ENCODE results near the gene JAML.

The JAML gene, protein sequence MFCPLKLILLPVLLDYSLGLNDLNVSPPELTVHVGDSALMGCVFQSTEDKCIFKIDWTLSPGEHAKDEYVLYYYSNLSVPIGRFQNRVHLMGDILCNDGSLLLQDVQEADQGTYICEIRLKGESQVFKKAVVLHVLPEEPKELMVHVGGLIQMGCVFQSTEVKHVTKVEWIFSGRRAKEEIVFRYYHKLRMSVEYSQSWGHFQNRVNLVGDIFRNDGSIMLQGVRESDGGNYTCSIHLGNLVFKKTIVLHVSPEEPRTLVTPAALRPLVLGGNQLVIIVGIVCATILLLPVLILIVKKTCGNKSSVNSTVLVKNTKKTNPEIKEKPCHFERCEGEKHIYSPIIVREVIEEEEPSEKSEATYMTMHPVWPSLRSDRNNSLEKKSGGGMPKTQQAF

DNA sequence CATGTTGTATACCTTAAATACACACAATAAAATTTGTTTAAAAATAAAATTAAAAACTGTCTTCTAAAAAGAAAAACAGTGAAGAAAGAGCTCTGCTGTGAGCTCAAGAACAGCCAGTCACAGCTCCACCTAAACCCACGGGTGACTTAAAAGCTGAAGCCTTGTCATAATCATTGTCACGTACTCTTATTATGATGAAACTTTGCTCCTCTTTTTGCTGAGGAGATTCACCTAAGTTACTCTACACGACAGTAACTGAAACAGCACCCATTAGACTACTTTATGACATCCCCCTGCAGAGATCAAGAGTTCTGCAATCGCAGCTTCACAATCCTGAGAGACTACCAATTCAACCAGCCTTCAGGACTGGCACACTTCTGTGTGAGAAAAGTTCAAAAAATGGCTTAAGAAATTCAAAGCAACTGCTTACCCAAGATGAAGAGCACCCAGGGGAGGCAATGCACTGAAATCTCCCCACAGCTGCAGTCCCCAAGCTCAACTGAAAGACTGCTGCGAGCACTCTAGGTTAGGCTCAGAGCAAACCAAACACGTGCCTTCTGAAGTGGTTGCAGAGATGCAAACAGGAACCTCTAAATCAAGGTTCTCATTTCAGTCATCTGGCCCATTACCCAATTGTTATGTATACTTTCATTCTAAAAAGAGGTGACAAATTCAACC is at the start of gene JAML:
TSS of gene JAML (minus strand) at position 501 of the 678 bp plus-strand sequence. CDS start 10,145 bp downstream, outside the sequence.
- no peak for DNase-seq (ENCODE audit: low read depth)

DNA sequence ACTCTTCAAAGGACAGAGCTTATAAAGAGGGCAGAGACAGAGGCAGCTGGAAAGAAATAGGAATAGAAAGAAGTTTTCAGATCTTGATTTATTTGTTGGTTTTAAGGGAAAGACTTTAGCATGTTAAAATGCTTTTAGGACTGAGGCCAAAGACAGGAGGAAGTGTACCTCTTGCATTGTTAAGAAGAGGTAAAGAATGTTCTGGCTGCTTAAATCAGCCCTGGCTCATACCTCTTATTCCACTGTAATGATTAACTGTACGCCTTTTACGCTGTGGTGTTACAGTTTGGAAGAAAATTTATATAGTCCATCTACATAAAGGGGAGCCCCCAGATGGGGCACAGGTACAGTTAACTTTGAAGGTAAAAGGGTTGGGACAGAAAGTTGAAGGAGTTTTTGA is 49.4 kb upstream of the JAML start:
- no peak for DNase-seq (ENCODE audit: low read depth)

DNA sequence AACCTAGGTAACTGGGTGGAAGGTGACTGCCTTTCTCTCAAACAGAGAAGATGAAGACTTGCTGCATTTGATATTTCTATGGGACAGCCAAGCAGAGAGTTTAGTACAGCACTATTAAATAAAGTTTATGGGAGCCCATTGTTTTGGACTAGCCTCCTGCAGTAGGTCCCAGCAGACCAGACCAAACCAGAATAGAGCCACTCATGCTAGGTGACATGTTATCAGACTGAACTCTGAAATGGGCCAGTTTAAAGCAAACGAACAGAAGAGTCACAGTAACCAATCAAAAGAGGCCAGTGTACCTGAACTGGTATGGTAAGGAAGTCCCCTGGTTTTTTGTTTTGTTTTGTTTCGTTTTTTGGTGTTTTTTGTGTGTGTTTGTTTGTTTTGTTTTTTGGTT is 47.2 kb upstream of the JAML start:
- DNase-seq (ENCODE audit: low read depth) = no peak

DNA sequence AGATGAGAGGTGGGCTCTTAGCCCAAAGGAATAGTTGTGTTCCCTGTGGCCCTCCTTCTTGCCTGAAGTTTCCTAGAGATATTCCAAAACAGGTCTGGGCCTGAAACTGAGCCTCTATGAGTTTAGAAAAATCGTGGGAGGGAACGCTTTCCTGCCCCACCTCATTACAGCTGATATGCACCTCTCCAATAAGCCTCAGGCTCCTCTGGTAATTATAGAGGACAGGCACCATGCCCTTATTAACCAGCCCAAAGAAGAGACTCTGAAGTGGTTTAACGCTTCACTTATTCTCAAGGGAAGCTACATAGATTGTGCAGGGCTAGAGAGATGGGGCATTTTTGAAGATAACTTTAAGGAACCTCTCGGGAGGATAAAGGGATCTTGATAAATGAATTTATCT is 42.7 kb upstream of the JAML start:
- no peak for DNase-seq (ENCODE audit: low read depth)

DNA sequence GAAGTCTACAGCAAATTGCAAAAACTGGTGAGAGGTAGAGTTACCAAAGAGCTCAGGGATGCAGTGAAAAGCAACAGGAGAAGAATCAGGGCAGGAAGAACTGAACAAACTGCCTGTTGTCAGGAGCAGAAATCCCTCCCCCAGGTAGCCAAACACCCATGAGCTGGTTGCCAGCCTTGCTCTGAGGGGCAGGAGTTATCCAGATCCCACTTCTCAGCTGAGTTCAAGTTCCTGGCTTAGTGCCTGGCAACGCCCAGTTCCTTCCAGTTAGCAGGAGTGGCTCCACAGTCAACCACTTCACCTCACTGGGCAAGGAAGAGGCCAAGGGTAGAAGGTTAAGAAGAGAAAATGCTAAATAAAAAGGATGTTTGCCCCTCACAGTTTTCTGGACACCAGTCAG is 41.1 kb upstream of the JAML start:
- DNase-seq (ENCODE audit: low read depth) = no peak

DNA sequence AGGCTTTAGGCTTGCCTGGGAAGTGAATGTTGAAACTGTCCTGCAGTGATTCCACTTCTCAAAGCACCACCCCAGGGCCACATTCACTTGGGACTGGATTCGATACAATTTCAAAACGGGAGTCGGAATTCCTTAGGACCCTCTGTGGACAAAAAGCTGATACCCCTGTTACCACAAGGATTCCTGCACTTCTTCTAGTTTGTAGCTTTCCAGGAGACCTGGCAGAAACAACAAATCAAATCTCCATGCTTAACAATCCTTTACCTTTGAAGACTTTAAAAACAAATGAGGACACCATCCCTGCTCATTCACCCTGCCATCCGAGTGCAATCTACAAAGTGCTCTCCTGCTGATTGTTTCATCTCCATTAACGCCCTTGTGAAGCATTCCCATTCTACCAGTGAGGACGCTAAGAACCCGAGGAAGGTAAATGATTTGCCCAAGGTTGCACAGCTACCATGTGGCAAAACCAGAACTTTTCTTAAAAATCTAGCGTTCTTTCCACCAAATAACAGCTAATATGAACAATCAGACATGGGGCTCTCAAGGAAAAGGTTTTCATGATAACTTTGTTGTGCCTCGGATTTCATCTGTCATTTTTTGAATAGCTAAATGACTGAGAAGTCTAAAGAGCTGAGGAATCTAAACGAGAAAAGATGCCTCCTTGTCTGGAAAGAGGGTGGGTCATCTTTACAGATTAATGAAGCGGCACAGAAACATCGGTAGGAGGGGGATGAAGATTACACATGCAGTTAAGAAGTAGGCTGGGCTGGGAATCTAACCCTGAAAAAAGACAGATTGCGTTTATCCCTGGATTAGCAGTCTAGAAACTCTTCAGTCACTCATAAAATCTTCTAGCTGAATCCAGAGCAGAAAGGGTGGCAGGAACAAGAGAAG is 40.0 kb upstream of the JAML start:
- DNase-seq (ENCODE audit: low read depth) = no peak

DNA sequence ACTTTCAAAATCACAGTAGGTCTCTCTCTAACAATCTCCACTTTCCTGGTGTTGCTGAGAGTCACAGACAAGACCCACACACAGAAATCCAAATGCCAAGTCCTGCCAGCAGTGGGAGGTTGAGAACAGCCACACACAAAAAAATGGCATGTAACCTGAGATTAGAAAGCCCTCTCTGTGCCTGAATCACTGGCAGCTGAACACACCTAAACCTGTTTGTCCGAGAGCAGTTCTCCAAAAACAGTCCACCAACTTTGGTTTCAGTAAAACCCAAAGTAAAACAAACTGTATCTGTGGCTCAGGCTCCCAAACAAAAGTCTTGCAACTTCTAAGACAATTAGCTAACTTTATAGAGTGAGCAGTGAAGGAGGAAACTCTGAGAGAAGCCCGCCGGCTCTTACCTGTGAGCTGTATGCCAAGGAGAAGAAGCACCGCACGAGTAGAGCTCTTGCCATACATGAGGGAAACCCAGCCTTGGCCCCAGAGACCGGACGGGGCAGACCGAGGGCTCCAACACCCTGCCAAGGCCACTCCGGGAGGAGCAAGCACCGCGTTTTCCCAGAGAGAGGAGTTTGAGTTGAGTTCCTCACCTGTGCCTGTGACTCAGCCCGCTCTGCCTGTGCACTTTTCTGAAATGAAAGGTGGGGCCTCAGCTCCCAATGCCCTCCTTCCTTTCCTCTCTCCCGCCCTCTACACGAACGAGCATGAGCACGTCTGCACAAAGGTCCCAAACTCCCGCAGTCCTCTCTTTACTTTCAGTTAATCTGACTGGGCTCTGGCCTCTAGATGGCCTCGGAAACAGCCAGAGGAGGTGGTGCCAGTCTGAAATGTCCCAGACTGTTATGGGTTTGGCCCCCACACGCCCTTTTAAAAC is 39.1 kb upstream of the JAML start, which contains the start of gene MPZL2:
TSS of gene MPZL2 (minus strand) at position 603 of the 874 bp plus-strand sequence. CDS start at position 459, 144 bp downstream.
- no peak for DNase-seq (ENCODE audit: low read depth)

DNA sequence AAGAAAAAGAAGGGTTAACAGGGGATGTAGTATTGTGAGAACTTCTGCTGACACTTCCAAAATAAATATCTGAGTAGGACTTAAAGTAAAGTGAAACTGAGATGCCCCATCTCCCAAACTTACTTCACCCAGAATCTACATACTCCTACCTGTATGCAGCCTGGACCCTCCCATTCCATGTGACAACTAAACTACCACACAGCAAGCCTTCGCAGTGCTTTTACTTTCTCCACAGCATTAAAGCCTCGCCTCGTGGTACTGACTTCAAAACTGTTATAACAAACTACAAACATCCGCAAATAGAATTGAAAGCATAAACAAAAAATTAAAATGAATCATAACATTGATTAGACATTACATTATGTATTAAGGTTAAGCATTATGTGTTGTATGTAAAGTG is 38.3 kb upstream of the JAML start:
- no peak for DNase-seq (ENCODE audit: low read depth)

DNA sequence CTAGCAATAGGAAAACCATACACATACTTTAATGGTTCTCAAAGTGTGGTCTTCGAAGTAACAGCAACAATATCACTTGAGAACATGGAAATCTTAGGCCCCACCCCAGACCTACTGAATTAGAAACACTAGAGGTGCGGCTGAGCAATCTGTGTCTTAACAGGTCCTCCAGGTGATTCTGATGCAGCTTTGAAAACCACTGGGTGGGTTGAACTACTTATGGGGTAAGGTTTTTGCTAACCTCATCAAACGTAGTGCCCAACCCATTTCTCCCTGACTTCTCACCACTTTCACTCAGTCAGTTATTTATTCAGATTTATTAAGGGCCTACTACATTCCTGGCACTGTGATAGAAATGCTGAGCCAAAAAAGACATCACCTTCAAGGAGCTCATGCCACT is 35.5 kb upstream of the JAML start:
- no peak for DNase-seq (ENCODE audit: low read depth)

DNA sequence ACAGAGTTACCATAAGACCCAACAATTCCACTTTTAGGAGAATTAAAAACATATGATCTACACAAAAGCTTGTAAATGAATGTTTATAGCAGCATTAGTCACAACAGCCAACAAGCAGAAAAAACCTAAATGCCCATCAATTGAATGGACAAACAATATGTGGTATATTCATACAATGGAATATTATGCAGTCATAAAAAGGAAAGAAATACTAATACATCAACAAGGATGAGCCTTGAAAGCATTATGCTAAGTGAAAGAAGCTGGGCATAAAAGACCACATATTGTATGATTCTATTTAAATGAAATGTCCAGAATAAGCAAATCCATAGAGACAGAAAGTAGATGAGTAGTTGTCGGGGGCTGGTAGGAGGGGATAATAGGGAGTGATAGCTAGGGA is 34.3 kb upstream of the JAML start:
- DNase-seq (ENCODE audit: low read depth) = no peak

DNA sequence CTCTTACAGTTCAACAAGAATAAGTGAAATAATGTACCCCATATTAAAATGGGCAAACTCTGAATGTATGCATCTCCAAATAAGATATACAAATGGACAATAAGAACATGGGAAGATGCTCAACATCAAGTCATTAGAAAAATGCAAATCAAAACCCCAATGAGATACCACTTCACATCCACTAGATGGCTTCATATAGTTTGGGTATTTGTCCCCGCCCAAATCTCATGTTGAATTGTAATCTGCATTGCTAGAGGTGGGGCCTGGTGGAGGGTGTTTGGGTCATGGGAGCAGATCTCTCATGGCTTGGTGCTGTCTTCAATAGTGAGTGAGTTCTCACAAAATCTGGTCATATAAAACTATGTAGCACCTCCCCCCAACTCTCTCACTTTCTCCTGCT is 33.6 kb upstream of the JAML start:
- no peak for DNase-seq (ENCODE audit: low read depth)

DNA sequence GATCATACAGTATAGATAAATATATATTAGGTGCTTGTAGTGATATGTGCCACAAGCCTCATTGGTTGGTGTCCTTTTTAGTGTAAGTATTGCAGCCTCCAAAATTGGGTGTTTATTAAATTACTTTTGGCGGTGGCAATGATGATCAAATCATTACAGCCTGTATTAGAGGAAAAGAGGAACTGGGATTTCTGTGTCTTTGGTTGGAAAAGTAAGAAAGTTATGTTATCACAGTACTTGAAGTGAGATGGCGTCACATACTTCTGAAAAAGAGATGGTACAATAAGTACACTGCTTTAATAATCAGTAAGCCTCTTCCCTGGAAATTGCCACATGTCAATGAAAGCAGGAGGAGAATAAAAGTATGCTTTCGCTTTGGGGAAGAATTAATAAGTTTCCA is 27.9 kb upstream of the JAML start:
- no peak for DNase-seq (ENCODE audit: low read depth)

DNA sequence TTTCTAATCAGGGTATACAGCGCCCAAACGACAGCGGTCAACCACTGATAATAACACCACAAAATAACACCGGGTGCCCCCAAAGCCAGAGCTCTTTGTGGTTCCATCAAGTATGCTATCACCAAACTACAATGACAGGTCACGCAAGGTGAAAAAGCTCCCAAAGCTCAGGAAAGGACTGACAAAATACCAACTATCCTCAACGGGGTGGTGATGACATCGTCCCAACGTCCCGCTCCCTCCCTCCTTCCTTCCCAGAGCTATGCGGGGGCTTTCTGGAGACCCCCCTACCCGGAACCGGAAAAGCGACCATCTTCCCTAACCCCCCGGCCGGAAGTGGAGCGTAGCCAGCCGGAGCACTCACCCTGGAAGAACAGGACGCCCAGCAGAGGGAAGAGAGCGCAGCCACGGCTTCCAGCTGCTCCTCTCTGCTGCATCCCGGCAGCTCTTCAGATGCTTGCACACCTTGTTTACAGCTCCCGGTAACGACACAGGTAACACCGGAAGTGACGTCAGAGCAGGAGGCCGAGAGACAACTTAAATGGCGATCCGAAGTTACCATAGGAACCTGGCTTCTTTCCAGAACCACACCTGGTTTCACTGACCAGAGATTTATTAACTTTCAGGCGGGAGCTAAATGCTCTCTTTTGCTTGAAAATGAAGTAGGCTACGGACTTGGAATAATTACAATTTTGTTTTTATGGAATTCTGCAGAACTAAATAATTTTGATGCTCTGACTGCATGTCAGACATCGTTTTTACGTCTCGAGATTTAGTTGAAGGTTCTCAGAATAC is 27.2 kb upstream of the JAML start, which contains the start of gene MPZL3:
TSS of gene MPZL3 (minus strand) at position 508 of the 795 bp plus-strand sequence. CDS start at position 437, 71 bp downstream.
- no peak for DNase-seq (ENCODE audit: low read depth)

DNA sequence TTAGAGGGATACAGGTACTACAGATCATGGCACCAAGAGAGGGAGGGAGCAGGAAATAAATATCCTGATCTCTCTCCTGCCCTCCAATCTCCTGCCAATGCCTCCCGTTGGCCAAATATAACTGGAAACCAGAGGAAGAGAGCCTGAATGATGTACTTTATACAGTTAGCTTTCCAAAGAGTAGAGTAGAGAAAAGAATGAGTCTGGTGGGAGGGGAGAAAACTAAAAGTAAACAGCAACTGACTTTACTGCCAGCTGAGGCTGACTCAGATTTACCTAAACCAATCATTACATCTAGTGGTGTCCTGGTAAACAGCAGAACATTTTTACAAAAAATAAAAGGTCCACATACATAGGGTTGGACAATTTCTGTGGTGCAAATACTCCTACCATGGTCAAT is 22.2 kb upstream of the JAML start:
- no peak for DNase-seq (ENCODE audit: low read depth)

DNA sequence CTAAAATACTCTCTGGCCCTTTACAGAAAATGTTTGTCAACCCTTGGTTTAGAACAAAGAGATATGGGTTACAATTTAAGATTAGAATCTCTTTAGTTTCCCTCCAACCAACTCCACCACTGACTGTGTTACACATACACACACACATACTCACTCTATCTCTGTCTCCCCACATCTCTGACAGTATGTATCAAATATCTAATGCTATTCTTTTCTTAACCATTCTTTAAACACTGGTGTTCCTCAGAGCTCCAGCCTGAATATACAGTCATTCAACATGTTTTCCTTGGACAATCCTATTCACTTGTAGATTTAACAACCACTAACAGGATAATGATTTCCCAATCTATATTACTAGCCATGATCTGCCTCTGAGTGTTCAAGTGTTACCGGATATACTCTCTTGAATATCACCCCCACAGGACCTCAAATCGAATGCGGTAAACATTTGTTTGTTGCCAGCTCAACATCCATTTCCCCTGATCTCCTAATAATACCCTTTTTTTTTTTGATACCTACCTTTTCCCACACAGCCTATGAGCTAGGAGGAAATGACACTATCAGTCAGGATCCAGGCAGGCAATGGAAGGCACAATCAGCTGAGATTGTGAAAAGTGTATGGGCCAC is 21.2 kb upstream of the JAML start:
- DNase-seq (ENCODE audit: low read depth) = no peak

DNA sequence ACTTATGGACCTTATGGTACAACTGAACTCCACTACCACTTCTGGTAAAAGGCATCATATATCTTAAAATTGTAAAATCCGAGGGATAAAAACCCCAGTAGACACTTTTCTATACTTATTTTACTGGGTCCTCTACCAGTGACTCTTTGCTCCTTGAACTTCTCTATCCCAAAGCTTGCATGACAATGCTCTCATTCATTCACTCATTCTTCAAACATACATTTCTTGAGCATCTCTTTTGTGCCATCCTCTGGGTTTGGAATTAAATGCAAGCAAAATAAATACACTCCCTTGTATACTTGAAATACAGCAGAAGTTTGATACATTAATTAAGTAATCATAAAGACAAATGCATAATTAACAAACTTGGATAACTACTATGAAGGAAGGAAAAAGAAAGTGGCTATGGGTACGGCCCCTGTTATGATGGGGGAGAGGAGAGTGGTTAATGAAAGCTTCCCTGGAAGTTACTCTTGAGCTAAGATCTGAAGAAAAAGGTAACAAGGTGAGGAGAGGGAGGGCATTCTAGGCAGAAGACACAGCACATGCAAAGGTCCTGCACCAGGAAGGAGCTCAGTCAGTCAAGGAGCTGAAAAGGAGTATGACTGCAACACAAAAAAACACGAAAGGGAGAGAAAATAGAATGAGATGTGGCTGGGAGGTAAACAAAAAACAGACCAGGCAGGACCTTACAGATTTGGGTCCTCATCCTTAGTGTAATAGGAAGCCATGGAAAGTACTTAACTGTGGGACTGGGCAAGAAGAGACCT is 19.4 kb upstream of the JAML start:
- DNase-seq (ENCODE audit: low read depth) = no peak

DNA sequence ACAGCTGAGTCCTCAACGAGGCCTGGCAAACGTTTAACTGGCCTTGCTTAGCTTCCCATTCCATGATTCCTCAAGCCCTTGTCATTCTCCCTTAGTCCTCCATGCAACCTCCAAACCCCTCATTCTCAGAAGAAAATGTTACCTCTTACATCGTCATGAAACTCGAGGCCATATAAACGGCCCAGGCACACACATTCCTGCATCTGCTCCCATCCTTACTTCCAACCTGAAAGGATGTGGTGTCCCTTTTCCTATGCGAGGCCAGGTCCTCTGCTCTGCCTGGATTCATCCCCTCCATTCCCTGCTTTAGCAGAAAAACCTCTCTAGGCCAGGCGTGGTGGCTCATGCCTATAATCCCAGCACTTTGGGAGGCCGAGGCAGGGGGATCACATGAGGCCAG is 18.4 kb upstream of the JAML start:
- no peak for DNase-seq (ENCODE audit: low read depth)

DNA sequence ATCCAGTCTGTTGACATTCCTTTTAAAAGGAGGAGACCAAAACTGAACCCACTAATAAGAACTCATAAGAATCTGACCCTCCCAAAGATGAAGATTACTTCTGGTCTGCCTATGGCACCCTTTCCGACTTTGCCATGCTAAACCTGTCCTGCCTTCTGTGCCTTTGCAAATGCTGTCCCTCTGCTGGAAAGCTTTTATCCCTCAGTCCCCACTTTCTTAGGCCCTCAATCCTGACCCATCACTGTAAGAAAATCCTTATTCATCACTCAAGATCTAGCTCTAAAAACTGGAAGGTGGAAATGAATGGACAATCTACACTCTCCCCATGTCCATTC is 16.9 kb upstream of the JAML start:
- DNase-seq (ENCODE audit: low read depth) = no peak

DNA sequence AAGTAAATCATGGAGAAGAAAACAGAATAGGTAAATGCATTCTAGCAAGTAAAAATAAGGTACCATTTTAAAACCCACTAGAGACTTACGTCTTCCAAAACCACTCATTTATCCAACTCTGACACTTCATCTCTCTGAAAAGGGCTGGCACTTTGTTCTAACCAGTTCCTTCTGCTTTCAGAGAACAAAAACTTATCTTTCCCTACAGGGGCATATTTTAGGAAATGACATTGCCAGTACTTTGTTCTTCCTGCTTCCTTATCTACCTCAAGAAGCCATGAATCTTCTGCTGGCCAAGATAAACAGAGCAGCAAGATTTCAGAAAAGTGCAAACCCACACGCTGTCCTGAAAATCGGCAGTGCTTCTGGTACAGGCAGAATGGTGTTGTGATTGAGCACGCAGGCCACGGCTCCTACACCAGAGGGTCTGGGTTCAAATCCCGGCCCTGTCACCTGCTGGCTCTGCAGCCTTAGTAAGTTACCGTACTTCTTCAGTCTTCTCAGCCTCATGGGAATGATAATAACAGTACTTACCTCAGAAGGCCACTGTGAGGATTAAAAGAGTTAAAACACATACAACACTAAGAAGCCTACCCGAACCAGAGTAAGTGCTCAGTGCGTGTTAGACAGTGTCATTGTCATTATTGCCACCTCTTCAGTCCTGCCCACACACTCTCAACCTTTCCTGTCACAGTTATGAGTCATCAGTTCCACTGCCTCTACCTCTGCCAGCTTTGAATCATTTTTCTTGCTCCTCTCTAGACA is 16.4 kb upstream of the JAML start:
- DNase-seq (ENCODE audit: low read depth) = no peak

All from GM04503 (cell line).